PC-9 (cell line): Measurements from ENCODE around the gene IL6R. TPM values are rescaled to one million over a fixed set of nuclear protein-coding genes. Genes with fewer than 3 reads are reported as not detected.

Source experiments
- BruUV-seq: library from RNA; stranded (reverse); fragments of 400-500 nt; replicated peaks from 2 replicates; lab custom pipeline; 2021; lab: Mats Ljungman, UMichigan
- CTCF ChIA-PET: fragments of 300-600 bp; sonication (Branson Sonifier 250); formaldehyde crosslinking; loops from one replicate; lab custom pipeline; 2022; ENCODE audit warnings: antibody characterized with exemption; lab: Charles Lee
- POLR2A ChIA-PET: fragments of 300-600 bp; sonication (Branson Sonifier 250); formaldehyde crosslinking; loops from one replicate; lab custom pipeline; 2022; ENCODE audit warnings: antibody characterized with exemption; ENCODE audit not compliant: unreplicated experiment; lab: Charles Lee
- DNase-seq, 2 experiments: peaks; one replicate each; pipeline versions ENCODE4 v3.0.0 to v3.0.0-alpha.2; 2015 to 2022; ENCODE audit warnings: mixed read lengths in 1 of 2
- H2AFZ ChIP-seq: fragments of 200-600 bp; sonication (generic); 2 replicates; pipeline ENCODE4 v1.8.1; 2017; ENCODE audit warnings: antibody characterized with exemption
- H3F3A ChIP-seq: fragments of 200-600 bp; sonication (generic); 2 replicates; pipeline ENCODE4 v1.8.1; 2017; ENCODE audit warnings: antibody characterized with exemption, mild to moderate bottlenecking, low read depth; ENCODE audit not compliant: insufficient read depth
- H3K27ac ChIP-seq: fragments of 200-600 bp; sonication (generic); 2 replicates; pipeline ENCODE4 v1.6.1; 2016; ENCODE audit warnings: mixed run types
- H3K27me3 ChIP-seq: fragments of 200-600 bp; sonication (generic); 2 replicates; pipeline ENCODE4 v1.6.1; 2016; ENCODE audit warnings: low read depth, mixed run types; ENCODE audit not compliant: insufficient read depth
- H3K36me3 ChIP-seq: fragments of 200-600 bp; sonication (generic); 2 replicates; pipeline ENCODE4 v1.6.1; 2016; ENCODE audit warnings: low read depth, mixed run types
- H3K4me1 ChIP-seq: fragments of 200-600 bp; sonication (generic); replicated peaks from 2 replicates; pipeline ENCODE4 v1.6.1; 2016; ENCODE audit warnings: mixed run types; ENCODE audit not compliant: insufficient read depth
- H3K4me2 ChIP-seq: fragments of 200-600 bp; sonication (generic); 2 replicates; pipeline ENCODE4 v1.6.1; 2017; ENCODE audit warnings: mixed run types
- H3K4me3 ChIP-seq: fragments of 200-600 bp; sonication (generic); 2 replicates; pipeline ENCODE4 v1.6.1; 2016; ENCODE audit warnings: mixed run types
- H3K79me2 ChIP-seq: fragments of 200-600 bp; sonication (generic); 2 replicates; pipeline ENCODE4 v1.6.1; 2017; ENCODE audit warnings: low read depth, mixed run types
- H3K9me2 ChIP-seq: fragments of 200-600 bp; sonication (generic); 2 replicates; pipeline ENCODE4 v1.8.1; 2017; ENCODE audit warnings: mild to moderate bottlenecking; ENCODE audit not compliant: insufficient read depth
- H3K9me3 ChIP-seq: fragments of 200-600 bp; sonication (generic); 2 replicates; pipeline ENCODE4 v1.8.1; 2016; ENCODE audit warnings: low read depth; ENCODE audit not compliant: insufficient read depth
- H4K20me1 ChIP-seq: fragments of 200-600 bp; sonication (generic); 2 replicates; pipeline ENCODE4 v1.8.1; 2017; ENCODE audit not compliant: insufficient read depth
- CTCF ChIP-seq: fragments of 200-600 bp; sonication (generic); conservative IDR thresholded peaks from 2 replicates; pipeline ENCODE4 v1.6.1; 2017; ENCODE audit warnings: mixed run types, antibody characterized with exemption, mild to moderate bottlenecking, moderate library complexity
- EZH2 ChIP-seq: fragments of 200-600 bp; sonication (generic); IDR thresholded peaks from 2 replicates; pipeline ENCODE4 v1.8.0; 2017; ENCODE audit warnings: antibody characterized with exemption, low read depth
- intact Hi-C: fragments of 100-400 bp; cut with micrococcal nuclease; formaldehyde crosslinking; loops from one replicate; pipeline ENCODE4 v1.10.0; 2022; ENCODE audit not compliant: unreplicated experiment
- total RNA-seq: library from RNA; stranded (reverse); gene quantifications from 2 replicates; pipeline ENCODE4 v1.2.3, GENCODE V29; 2021

IL6R gene
- total RNA-seq, 1 experiment from 2014 or later: 3.2 TPM

GRCh38 chr1:154410185-154410827 lies 5.2 kb downstream of the IL6R start:
- no peaks in the 10 kb centered on the region for H3K36me3 ChIP-seq
- no peaks in the 10 kb centered on the region for H3K9me2 ChIP-seq
- H4K20me1 ChIP-seq: no peaks in the 10 kb centered on the region
- H2AFZ ChIP-seq: no peak overlapping the region
- intact Hi-C loops: no loop called here
- TF ChIP-seq EZH2: no peak
- no peak for TF ChIP-seq CTCF
- no peak overlapping the region for H3K4me2 ChIP-seq
- no peak for DNase-seq
- peaks cover 5% of the 10 kb centered on the region; the same call in 1 of the 2 replicates for H3F3A ChIP-seq
- H3K27ac ChIP-seq: no peak overlapping the region
- CTCF ChIA-PET: no interaction called here
- H3K9me3 ChIP-seq: no peaks in the 10 kb centered on the region
- 0 out of 2 replicates have a peak, but pooled peaks cover 5% of the 10 kb centered on the region for H3K27me3 ChIP-seq
- POLR2A ChIA-PET: no interaction called here
- H3K4me1 ChIP-seq: peaks cover 15% of the 10 kb centered on the region
- no TSS peak for BruUV-seq
- H3K4me3 ChIP-seq: no peak overlapping the region
- no peaks in the 10 kb centered on the region for H3K79me2 ChIP-seq

GRCh38 chr1:154411525-154411924 lies 6.4 kb downstream of the IL6R start:
- no peak for DNase-seq
- Histone ChIP-seq H3K4me1 (peaks cover 5% of the 10 kb centered on the region), H3K27ac (no peak overlapping the region), H3K4me3 (no peak overlapping the region), H3K27me3 (0 out of 2 replicates have a peak, but pooled peaks cover 5% of the 10 kb centered on the region), H2AFZ (no peak overlapping the region), H3K4me2 (no peak overlapping the region), H4K20me1 (no peaks in the 10 kb centered on the region), H3F3A (no peaks in the 10 kb centered on the region; the same call in 1 of the 2 replicates), H3K9me2 (no peaks in the 10 kb centered on the region), H3K79me2 (no peaks in the 10 kb centered on the region), H3K36me3 (no peaks in the 10 kb centered on the region), H3K9me3 (no peaks in the 10 kb centered on the region)
- no TSS peak for BruUV-seq
- CTCF ChIA-PET: interaction anchor here (0.5 to 0.7 kb wide), 3 partner anchors 63 to 528 kb away, joined by 3 to 12 read pairs (median 4); no protein-coding TSS in a partner anchor
- POLR2A ChIA-PET: no interaction called here
- intact Hi-C loops: no loop called here
- TF ChIP-seq EZH2 (no peak), CTCF (no peak)

GRCh38 chr1:154413177-154413783 lies 8.1 kb downstream of the IL6R start:
- Histone ChIP-seq H3F3A (peaks cover 5% of the 10 kb centered on the region), H3K27me3 (no peaks in the 10 kb centered on the region), H3K27ac (no peak overlapping the region), H2AFZ (no peak overlapping the region), H4K20me1 (no peaks in the 10 kb centered on the region; the same call in 1 of the 2 replicates), H3K9me2 (no peaks in the 10 kb centered on the region), H3K4me2 (no peak overlapping the region), H3K9me3 (no peaks in the 10 kb centered on the region), H3K4me3 (no peak overlapping the region), H3K4me1 (0 out of 2 replicates have a peak, but pooled peaks cover 5% of the 10 kb centered on the region), H3K79me2 (no peaks in the 10 kb centered on the region), H3K36me3 (no peaks in the 10 kb centered on the region)
- CTCF ChIA-PET: interaction anchor here (0.6 kb wide), 2 partner anchors 118 to 803 kb away, joined by 3 to 4 read pairs; no protein-coding TSS in a partner anchor
- TF ChIP-seq CTCF (no peak), EZH2 (no peak)
- no TSS peak for BruUV-seq
- intact Hi-C loops: no loop called here
- DNase-seq: no peak
- POLR2A ChIA-PET: no interaction called here
